GM21515 (cell line): ENCODE measurements around the gene SLFN12L.

ENCODE experiments used
- ATAC-seq: cut with Tn5 transposase; IDR thresholded peaks from one replicate; pipeline ENCODE4 v1.9.1; 2021; ENCODE audit not compliant: unreplicated experiment

SLFN12L gene

DNA sequence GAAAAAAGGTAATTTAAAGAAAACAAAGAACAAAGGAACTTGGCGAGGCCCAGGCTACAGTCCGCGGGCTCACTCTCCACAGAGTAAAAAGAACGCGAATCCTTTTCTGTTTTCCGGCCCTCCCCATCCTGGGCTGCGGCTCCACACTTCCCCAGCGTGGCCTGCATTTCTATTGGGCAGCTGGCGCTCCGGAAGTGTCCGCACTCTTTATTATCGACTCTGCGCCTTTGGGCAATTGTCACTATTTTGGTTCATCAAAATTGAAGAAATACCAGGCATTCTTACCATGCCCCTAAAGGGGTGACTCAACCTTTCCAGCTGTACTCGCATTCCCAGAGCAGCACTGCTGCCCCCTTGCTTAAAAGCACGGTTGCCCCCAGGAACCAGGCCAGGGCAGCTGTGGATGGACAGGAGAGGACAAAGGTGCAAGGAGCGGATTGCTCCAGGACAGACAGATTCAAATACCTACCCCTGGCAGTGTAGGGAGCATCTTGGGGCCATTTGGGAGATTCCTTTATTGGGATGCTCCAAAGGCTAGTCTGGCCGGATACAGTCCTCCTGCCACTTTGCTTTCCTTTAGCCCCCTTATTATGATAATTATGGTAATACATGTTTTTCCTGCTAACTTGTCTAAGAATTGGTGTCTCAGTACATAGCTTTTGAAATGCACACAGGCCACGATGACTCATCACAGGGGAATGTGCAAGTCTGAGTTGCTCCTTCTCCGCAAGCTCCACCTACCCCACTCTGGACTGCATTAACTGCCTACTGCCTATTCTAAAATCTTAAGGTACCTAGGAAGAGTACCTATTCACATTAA is 104.2 kb downstream of the SLFN12L start:
- ATAC-seq = peak; percentile 20

DNA sequence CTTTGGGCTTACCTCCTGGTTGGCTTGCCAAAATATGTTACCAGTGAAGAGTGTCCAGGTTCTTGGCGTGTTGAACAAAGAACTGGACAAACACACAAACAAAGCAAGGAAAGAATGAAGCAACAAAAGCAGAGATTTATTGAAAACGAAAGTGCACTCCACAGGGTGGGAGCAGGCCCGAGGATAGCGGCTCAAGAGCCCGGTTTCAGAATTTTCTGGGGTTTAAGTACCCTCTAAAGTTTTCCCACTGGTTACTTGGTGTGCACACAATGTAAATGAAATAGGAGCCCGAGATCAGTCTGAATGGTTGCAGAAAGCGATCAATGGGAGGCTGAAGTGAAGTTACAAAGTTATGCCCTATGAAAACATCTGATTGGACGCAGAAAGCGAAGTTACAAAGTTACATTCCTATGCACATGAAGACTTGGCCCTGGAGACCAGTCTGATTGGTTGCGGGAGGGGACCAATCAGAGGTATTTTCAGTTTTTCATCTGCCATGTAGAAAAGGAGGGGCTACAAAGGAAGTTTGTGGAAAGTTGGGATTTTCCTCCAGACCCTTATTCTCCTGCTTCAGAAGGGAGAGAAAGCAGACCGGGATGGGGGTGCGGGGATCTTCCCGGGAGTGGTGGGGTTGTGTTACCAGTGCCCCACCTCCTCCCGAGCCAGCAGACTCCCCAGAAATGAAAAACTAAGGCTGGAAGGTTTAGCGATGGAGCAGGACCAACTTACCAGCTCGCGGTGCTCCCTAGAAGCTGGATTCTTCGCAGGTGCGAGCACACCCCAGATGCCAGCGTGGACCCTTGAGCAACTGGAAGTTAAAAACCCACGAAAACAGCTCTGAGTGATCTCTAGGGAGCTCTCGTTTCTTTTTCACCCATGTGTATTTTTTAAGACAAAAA is 105.1 kb downstream of the SLFN12L start, which contains the start of gene SLFN12:
SLFN12 (minus strand) TSS at position 325 of the 899 bp plus-strand sequence. CDS start 9,472 bp downstream, outside the sequence.
- peak; percentile 65 for ATAC-seq

DNA sequence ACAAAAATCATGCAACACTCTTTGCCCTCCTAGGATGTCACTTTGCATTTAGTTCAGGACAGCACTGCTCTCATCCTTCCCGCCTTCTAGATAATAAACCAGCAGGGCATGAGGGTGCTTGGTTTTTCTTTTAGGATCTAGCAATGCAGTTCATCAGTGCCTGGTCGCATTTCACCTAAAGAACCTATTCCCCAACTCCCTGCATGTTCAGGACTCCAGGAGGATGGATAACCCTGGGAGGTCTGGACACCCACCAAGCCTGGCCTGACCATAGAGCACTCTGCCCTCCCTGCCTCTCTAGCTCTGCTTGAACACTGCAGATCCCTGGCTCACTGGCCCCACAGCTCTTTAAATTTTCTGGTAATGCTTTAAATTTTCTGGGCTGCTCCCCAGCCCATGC is 107.8 kb downstream of the SLFN12L start:
- no peak for ATAC-seq

DNA sequence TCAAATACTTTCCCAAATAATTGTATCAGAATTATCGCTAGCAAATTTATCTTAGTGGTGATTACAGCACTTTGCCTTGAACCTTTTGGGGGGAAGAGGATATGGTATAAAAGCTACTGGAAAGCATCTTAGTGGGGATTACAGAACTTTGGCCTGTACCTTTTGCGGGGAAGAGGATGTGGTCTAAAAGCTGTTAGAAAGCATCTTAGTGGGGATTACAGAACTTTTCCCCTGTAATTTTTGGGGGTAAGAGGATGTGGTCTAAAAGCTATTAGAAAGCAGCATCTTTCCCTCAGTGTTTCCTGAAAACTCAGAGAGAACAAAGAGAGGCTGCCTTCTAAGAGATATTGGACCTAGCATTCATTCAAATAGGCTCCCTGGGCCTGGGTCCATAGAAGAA is 109.2 kb downstream of the SLFN12L start:
- ATAC-seq = no peak

DNA sequence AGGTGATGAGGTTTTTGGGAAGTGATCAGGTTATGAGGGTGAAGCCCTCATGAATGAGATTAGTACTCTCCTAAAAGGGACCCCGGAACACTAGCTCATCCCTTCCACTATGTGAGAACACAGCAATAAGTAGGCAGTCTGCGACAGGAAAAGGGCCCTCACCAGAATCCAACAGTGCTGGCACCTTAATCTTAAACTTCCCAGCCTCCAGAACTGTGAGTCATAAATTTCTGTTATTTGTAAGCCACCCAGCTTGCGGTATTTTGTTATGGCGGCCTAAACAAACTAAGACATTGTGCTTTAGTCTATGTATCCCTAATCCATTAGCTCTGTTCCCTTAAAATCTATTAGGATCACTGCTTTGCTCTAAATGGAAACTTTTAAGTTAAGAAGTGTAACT is 113.7 kb downstream of the SLFN12L start:
- ATAC-seq = no peak
